ENCODE measurements around the gene FAM222B. TPM values are rescaled to one million over a fixed set of nuclear protein-coding genes. Genes with fewer than 3 reads are reported as not detected.
"Not testable (repeated sequence)": the region's sequence is repeated elsewhere in the genome, so short reads cannot be mapped to it uniquely, and the experiment has no call there.

FAM222B gene
- polyA plus RNA-seq, 2 donors, result 5.6 to 7.3 TPM

DNA sequence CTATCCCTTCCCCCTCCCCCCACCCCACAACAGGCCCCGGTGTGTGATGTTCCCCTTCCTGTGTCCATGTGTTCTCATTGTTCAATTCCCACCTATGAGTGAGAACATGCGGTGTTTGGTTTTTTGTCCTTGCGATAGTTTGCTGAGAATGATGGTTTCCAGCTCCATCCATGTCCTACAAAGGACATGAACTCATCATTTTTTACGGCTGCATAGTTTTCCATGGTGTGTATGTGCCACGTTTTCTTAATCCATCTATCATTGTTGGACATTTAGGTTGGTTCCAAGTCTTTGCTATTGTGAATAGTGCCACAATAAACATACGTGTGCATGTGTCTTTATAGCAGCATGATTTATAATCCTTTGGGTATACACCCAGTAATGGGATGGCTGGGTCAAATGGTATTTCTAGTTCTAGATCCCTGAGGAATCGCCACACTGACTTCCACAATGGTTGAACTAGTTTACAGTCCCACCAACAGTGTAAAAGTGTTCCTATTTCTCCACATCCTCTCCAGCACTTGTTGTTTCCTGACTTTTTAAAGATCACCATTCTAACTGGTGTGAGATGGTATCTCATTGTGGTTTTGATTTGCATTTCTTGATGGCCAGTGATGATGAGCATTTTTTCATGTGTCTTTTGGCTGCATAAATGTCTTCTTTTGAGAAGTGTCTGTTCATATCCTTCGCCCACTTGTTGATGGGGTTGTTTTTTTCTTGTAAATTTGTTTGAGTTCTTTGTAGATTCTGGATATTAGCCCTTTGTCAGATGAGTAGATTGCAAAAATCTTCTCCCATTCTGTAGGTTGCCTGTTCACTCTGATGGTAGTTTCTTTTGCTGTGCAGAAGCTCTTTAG is 106.4 kb downstream of the FAM222B start:
- not testable (repeated sequence) for H3K36me3 ChIP-seq (ENCODE audit: control insufficient read depth in 2 of 2, insufficient read depth in 2 of 2, low read length in 1 of 2); H3K27me3 ChIP-seq (ENCODE audit: control insufficient read depth in 1 of 2, insufficient read depth in 2 of 2, low read length in 2 of 2); H3K9me3 ChIP-seq (ENCODE audit: control insufficient read depth in 2 of 2, insufficient read depth in 1 of 2, low read depth in 1 of 2, low read length in 1 of 2); H3K4me3 ChIP-seq (ENCODE audit: low read depth in 1 of 2, low read length in 2 of 2); H3K27ac ChIP-seq (ENCODE audit: low read depth in 2 of 2, low read length in 1 of 2); H3K4me1 ChIP-seq (ENCODE audit: control insufficient read depth in 2 of 2, insufficient read depth in 2 of 2, low read length in 1 of 2)
- WGBS, 2 donors, result 91 to 93% methylated on average over 4 to 5 of the region's 8 CpGs

DNA sequence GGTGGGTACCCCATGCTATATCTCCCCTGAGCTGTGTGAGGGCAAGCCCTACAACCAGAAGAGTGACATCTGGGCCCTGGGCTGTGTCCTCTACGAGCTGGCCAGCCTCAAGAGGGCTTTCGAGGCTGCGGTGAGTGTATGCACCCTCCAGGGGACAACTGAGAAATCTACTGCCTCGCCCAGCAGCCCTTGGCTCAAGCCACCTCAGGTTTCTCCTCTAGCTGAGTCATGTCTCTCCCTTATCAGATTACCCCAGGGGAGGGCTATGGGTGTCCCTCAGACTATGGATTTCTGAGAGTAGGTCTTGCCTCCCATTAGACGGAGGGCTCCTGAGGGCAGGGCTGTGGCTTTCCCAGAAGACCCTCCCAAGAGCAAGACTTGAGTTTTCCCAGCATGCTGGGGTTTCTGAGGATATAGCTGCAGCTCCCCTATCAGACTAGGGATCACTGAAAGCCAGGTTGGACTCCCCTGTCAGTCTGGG is 107.3 kb downstream of the FAM222B start:
- H3K27me3 ChIP-seq (ENCODE audit: control insufficient read depth in 1 of 2, insufficient read depth in 2 of 2, low read length in 2 of 2), result no peaks in the 10 kb centered on the region
- peaks cover 0 to 2% of the 10 kb centered on the region in 2 donors for H3K36me3 ChIP-seq (ENCODE audit: control insufficient read depth in 2 of 2, insufficient read depth in 2 of 2, low read length in 1 of 2)
- H3K9me3 ChIP-seq (ENCODE audit: control insufficient read depth in 2 of 2, insufficient read depth in 1 of 2, low read depth in 1 of 2, low read length in 1 of 2), result no peaks in the 10 kb centered on the region
- no peak overlapping the region for H3K4me3 ChIP-seq (ENCODE audit: low read depth in 1 of 2, low read length in 2 of 2)
- no peak overlapping the region for H3K27ac ChIP-seq (ENCODE audit: low read depth in 2 of 2, low read length in 1 of 2)
- 59 to 68% methylated on average over 5 of the region's 5 CpGs for WGBS, 2 donors
- peaks cover 0 to 2% of the 10 kb centered on the region in 2 donors for H3K4me1 ChIP-seq (ENCODE audit: control insufficient read depth in 2 of 2, insufficient read depth in 2 of 2, low read length in 1 of 2)

DNA sequence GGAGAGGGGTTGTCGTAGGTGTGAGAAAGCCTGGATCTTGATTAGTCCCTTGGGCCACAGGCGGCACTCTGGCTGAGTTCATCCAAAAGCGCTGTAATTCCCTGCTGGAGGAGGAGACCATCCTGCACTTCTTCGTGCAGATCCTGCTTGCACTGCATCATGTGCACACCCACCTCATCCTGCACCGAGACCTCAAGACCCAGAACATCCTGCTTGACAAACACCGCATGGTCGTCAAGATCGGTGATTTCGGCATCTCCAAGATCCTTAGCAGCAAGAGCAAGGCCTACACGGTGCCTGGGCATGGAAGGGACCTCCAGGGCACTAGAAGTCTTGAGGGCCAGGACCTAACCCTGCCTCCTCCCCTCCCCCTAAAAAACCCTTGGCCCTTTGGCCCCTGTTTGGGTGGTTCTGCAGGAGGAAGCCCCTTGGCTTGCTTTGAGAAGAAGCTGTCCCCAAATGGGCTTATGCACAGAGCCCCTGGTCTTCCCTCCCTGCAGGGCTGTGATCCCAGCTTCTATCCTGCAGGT is 107.8 kb downstream of the FAM222B start:
- 87 to 90% methylated on average over 10 of the region's 10 CpGs for WGBS, 2 donors
- H3K27me3 ChIP-seq (ENCODE audit: control insufficient read depth in 1 of 2, insufficient read depth in 2 of 2, low read length in 2 of 2), result no peaks in the 10 kb centered on the region
- H3K4me1 ChIP-seq (ENCODE audit: control insufficient read depth in 2 of 2, insufficient read depth in 2 of 2, low read length in 1 of 2), result peaks cover 0 to 2% of the 10 kb centered on the region in 2 donors
- H3K9me3 ChIP-seq (ENCODE audit: control insufficient read depth in 2 of 2, insufficient read depth in 1 of 2, low read depth in 1 of 2, low read length in 1 of 2), result no peaks in the 10 kb centered on the region
- peaks cover 0 to 2% of the 10 kb centered on the region in 2 donors for H3K36me3 ChIP-seq (ENCODE audit: control insufficient read depth in 2 of 2, insufficient read depth in 2 of 2, low read length in 1 of 2)
- H3K27ac ChIP-seq (ENCODE audit: low read depth in 2 of 2, low read length in 1 of 2), result no peak overlapping the region
- H3K4me3 ChIP-seq (ENCODE audit: low read depth in 1 of 2, low read length in 2 of 2), result no peak overlapping the region

DNA sequence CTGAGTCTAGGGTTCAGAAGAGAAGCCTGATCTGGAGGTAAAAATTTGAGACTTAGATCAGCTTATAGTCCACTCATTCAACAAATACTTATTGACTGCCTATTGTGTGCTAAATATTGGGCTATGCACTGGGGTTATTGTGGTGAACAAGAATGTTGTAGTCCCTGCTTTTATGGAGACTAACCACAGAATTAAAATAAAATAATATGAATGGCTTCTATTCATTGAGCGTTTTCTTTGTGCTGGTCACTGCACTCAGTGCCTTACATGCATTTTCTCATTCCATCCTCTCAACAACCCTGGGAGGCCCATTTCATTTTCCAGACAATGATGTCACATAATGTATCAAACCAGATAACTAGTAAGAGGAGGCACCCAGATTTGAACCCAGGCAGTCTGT is 109.2 kb downstream of the FAM222B start:
- no peaks in the 10 kb centered on the region for H3K27me3 ChIP-seq (ENCODE audit: control insufficient read depth in 1 of 2, insufficient read depth in 2 of 2, low read length in 2 of 2)
- 88 to 95% methylated on average over 1 of the region's 1 CpG for WGBS, 2 donors
- H3K36me3 ChIP-seq (ENCODE audit: control insufficient read depth in 2 of 2, insufficient read depth in 2 of 2, low read length in 1 of 2), result peaks cover 0 to 2% of the 10 kb centered on the region in 2 donors
- H3K4me1 ChIP-seq (ENCODE audit: control insufficient read depth in 2 of 2, insufficient read depth in 2 of 2, low read length in 1 of 2), result peaks cover 0 to 2% of the 10 kb centered on the region in 2 donors
- no peak overlapping the region for H3K27ac ChIP-seq (ENCODE audit: low read depth in 2 of 2, low read length in 1 of 2)
- H3K9me3 ChIP-seq (ENCODE audit: control insufficient read depth in 2 of 2, insufficient read depth in 1 of 2, low read depth in 1 of 2, low read length in 1 of 2), result no peaks in the 10 kb centered on the region
- H3K4me3 ChIP-seq (ENCODE audit: low read depth in 1 of 2, low read length in 2 of 2), result no peak overlapping the region

DNA sequence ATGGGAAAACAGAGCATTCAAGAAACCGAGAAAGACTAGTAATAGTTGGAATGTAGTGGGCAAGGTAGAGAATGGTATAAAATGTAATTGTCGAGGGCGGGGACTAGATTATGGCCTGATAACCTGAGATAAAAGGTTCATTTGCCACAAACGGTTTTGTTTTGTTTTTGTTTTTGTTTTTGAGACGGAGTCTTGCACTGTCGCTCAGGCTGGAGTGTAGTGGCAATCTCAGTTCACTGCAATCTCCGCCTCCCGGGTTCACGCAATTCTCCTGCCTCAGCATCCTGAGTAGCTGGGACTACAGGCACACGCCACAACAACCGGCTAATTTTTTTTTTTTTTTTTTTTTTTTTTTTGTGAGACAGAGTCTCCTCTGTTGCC is 112.7 kb downstream of the FAM222B start:
- Histone ChIP-seq H3K4me1 (ENCODE audit: control insufficient read depth in 2 of 2, insufficient read depth in 2 of 2, low read length in 1 of 2) (peaks cover 0 to 9% of the 10 kb centered on the region in 2 donors), H3K27ac (ENCODE audit: low read depth in 2 of 2, low read length in 1 of 2) (no peak overlapping the region), H3K27me3 (ENCODE audit: control insufficient read depth in 1 of 2, insufficient read depth in 2 of 2, low read length in 2 of 2) (no peaks in the 10 kb centered on the region), H3K9me3 (ENCODE audit: control insufficient read depth in 2 of 2, insufficient read depth in 1 of 2, low read depth in 1 of 2, low read length in 1 of 2) (no peaks in the 10 kb centered on the region), H3K36me3 (ENCODE audit: control insufficient read depth in 2 of 2, insufficient read depth in 2 of 2, low read length in 1 of 2) (peaks cover 0 to 2% of the 10 kb centered on the region in 2 donors), H3K4me3 (ENCODE audit: low read depth in 1 of 2, low read length in 2 of 2) (no peak overlapping the region)
- 81 to 85% methylated on average over 11 of the region's 11 CpGs for WGBS, 2 donors

DNA sequence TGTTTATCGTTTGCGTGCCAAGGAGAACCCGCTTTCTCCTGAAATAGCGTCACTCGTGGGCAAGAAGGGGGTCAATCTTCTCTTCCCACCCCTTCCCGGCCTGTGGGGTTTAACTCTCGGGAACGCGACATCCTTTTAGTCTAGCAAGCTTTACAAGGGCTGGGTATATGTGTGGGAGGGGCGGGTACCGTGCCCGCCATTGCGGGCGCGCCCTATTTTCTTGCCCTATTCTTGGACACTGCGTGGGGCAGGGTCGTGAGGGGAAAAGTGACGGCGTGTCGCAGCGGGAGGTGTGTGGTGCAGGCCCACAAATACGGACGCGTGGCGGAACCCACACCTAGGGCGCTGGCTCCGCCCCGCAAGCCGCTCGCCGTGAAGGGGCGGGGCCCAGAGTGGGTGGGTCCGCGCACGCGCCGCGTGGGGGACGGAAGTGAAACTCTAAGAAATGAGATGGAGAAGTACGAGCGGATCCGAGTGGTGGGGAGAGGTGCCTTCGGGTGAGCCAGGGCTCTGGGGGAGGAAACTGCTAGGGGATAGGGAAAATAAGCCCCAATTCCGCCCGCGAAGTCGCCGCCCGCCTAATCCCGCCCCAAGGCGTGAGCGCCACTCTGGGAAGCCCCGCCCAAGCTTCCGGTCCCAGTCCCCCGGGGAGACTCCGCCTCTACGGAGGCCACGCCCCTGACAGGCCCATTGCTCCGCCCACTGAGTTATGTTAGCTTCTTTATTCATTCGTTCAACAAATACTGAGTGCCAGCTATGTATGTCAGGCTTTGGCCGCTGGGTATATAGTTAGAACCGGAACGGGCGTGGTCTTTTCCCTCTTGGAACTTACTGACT is 114.0 kb downstream of the FAM222B start, which contains the start of gene NEK8:
NEK8 (plus strand) TSS at position 425 of the 837 bp plus-strand sequence; CDS start at position 451, 26 bp downstream.
- Histone ChIP-seq H3K4me3 (ENCODE audit: low read depth in 1 of 2, low read length in 2 of 2) (peak within 1 kb of the TSS; percentile 75 to 80), H3K4me1 (ENCODE audit: control insufficient read depth in 2 of 2, insufficient read depth in 2 of 2, low read length in 1 of 2) (peaks cover 0 to 11% of the 10 kb centered on the region in 2 donors), H3K27me3 (ENCODE audit: control insufficient read depth in 1 of 2, insufficient read depth in 2 of 2, low read length in 2 of 2) (no peaks in the 10 kb centered on the region), H3K36me3 (ENCODE audit: control insufficient read depth in 2 of 2, insufficient read depth in 2 of 2, low read length in 1 of 2) (peaks cover 0 to 6% of the 10 kb centered on the region in 2 donors), H3K9me3 (ENCODE audit: control insufficient read depth in 2 of 2, insufficient read depth in 1 of 2, low read depth in 1 of 2, low read length in 1 of 2) (no peaks in the 10 kb centered on the region), H3K27ac (ENCODE audit: low read depth in 2 of 2, low read length in 1 of 2) (peak within 1 kb of the TSS; percentile 99 to 100)
- 0% methylated on average over 58 to 64 of the region's 64 CpGs for WGBS, 2 donors

DNA sequence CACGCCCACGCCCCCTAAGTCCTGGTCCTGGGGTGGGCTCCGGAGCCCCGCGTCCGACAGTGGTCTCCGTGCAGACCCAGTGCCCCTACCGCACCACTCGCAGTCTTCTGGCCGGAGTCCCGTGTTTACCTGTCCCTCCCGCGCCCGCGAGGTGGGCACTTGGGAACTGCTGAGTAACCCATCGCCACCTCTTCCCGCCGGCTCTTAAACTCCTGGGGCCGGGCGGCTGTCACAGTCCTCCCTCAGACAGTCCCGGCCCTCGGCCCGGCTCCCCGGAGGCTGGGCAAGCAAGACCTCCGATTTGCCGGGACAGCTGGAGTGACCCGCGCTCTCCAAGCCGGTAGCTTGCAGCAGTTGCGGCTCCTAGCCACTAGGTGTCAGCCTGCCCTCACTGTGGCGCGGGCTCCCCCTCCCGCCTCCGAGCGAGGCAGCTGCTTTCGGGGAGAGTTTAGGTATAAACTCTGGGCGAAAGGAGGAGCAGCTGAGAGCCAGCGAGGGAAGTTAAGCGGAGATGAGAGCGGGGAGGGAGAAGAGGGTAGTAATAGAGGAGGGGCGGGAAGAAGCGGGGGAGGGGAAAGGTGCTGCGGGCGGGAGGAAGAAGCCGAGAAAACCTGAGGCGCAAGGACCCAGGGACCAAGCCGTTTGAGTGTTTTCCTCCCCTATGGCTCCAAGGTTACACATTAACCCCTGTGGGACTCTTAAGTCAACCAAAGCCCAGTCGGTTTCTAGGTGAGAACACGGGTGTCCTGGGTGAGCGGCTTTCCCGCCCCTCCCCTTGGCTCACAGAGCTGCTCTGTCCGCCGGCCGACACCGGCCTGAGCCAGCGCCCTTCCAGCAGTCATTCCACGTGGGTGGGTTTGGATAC is 115.7 kb downstream of the FAM222B start:
- no peaks in the 10 kb centered on the region for H3K27me3 ChIP-seq (ENCODE audit: control insufficient read depth in 1 of 2, insufficient read depth in 2 of 2, low read length in 2 of 2)
- 0 to 1% methylated on average over 57 of the region's 57 CpGs for WGBS, 2 donors
- H3K9me3 ChIP-seq (ENCODE audit: control insufficient read depth in 2 of 2, insufficient read depth in 1 of 2, low read depth in 1 of 2, low read length in 1 of 2), result no peaks in the 10 kb centered on the region
- peak overlapping the region; percentile 86 to 93 for H3K27ac ChIP-seq (ENCODE audit: low read depth in 2 of 2, low read length in 1 of 2)
- H3K4me1 ChIP-seq (ENCODE audit: control insufficient read depth in 2 of 2, insufficient read depth in 2 of 2, low read length in 1 of 2), result peaks cover 0 to 19% of the 10 kb centered on the region in 2 donors
- peaks cover 0 to 15% of the 10 kb centered on the region in 2 donors for H3K36me3 ChIP-seq (ENCODE audit: control insufficient read depth in 2 of 2, insufficient read depth in 2 of 2, low read length in 1 of 2)
- H3K4me3 ChIP-seq (ENCODE audit: low read depth in 1 of 2, low read length in 2 of 2), result peak overlapping the region; percentile 70 to 80

DNA sequence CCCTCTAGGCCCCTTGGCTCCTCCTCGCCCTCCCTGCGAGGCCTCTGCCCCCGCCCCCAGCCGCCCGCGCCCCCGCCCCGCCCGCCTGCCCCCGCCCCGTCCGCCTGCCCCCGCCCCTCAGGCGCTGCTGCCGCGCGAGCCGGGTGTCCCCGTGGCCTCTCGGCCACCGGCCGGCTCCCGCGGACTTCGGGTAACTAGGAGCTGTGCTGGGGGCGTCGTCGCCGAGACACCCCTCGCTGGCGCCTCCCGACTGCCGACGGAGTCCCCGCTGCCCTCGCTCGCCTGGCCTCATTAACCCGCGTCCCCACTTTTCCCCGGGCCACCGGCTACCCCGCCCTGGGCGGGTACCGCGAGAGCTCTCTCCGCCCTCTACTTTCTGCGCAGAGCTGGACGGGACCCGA is 116.4 kb downstream of the FAM222B start, which contains the start of gene TLCD1:
TLCD1 (minus strand) TSS at position 8 of the 401 bp plus-strand sequence. CDS start 136 bp downstream, outside the sequence.
- 0 to 1% methylated on average over 31 to 49 of the region's 49 CpGs for WGBS, 2 donors

More for the DNA sequence above, 116.4 kb downstream of the FAM222B start, which contains the start of gene TLCD1:
- Histone ChIP-seq H3K4me3 (ENCODE audit: low read depth in 1 of 2, low read length in 2 of 2) (peak within 1 kb of the TSS; percentile 70 to 80), H3K4me1 (ENCODE audit: control insufficient read depth in 2 of 2, insufficient read depth in 2 of 2, low read length in 1 of 2) (peaks cover 0 to 19% of the 10 kb centered on the region in 2 donors), H3K27ac (ENCODE audit: low read depth in 2 of 2, low read length in 1 of 2) (peak within 1 kb of the TSS; percentile 86 to 93), H3K36me3 (ENCODE audit: control insufficient read depth in 2 of 2, insufficient read depth in 2 of 2, low read length in 1 of 2) (peaks cover 0 to 17% of the 10 kb centered on the region in 2 donors), H3K27me3 (ENCODE audit: control insufficient read depth in 1 of 2, insufficient read depth in 2 of 2, low read length in 2 of 2) (no peaks in the 10 kb centered on the region), H3K9me3 (ENCODE audit: control insufficient read depth in 2 of 2, insufficient read depth in 1 of 2, low read depth in 1 of 2, low read length in 1 of 2) (no peaks in the 10 kb centered on the region)

Measured in esophagus (tissue), 2 donors.